Measurements from ENCODE around the gene IGSF11.
"Not testable (repeated sequence)": the region's sequence is repeated elsewhere in the genome, so short reads cannot be mapped to it uniquely, and the experiment has no call there.

DNA sequence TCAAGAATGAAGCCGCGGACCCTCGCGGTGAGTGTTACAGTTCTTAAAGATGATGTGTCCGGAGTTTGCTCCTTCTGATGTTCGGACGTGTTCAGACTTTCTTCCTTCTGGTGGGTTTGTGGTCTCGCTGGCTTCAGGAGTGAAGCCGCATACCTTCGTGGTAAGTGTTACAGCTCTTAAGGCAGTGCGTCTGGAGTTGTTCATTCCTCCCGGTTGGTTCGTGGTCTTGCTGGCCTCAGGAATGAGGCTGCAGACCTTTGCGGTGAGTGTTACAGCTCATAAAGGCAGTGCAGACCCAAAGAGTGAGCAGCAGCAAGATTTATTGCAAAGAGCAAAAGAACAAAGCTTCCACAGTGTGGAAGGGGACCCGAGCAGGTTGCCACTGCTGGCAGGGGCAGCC, 37.8 kb upstream of the IGSF11 start:
- not testable (repeated sequence) for TF ChIP-seq EZH2 (IDR thresholded peaks at IDR 0.05; ENCODE audit: low read length)
- TF ChIP-seq, protein P1, sequence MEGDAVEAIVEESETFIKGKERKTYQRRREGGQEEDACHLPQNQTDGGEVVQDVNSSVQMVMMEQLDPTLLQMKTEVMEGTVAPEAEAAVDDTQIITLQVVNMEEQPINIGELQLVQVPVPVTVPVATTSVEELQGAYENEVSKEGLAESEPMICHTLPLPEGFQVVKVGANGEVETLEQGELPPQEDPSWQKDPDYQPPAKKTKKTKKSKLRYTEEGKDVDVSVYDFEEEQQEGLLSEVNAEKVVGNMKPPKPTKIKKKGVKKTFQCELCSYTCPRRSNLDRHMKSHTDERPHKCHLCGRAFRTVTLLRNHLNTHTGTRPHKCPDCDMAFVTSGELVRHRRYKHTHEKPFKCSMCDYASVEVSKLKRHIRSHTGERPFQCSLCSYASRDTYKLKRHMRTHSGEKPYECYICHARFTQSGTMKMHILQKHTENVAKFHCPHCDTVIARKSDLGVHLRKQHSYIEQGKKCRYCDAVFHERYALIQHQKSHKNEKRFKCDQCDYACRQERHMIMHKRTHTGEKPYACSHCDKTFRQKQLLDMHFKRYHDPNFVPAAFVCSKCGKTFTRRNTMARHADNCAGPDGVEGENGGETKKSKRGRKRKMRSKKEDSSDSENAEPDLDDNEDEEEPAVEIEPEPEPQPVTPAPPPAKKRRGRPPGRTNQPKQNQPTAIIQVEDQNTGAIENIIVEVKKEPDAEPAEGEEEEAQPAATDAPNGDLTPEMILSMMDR (optimal IDR thresholded peaks at IDR 0.05 in 1 of 3, IDR thresholded peaks at IDR 0.05 in 1 of 3, conservative IDR thresholded peaks at IDR 0.05 in 1 of 3; ENCODE audit: extremely low read depth in 1 of 3, insufficient read depth in 2 of 3, low read length in 3 of 3): not testable (repeated sequence)
